NCI-H1436 (cell line): ENCODE measurements around the gene NDUFA13.

Source experiments
- DNase-seq: peaks from one replicate; lab custom pipeline; 2025; lab: John Stamatoyannopoulos, UW

Gene NDUFA13

GRCh38 chr19:19510432-19510831, 5.6 kb upstream of the NDUFA13 start:
- no peak for DNase-seq

- no peak for DNase-seq
Measured at GRCh38 chr19:19513682-19514081, 2.3 kb upstream of the NDUFA13 start.

GRCh38 chr19:19514215-19514657, 1.8 kb upstream of the NDUFA13 start:
- no peak for DNase-seq

GRCh38 chr19:19514881-19515641, 964 bp upstream of the NDUFA13 start, which contains the start of gene TSSK6:
Gene TSSK6 (minus strand): TSS chr19:19515548. CDS start chr19:19515427, 121 bp downstream.
- DNase-seq, result no peak

GRCh38 chr19:19517235-19517619, 1.2 kb downstream of the NDUFA13 start:
- DNase-seq, result no peak

- DNase-seq, result no peak
Measured at GRCh38 chr19:19520989-19521388, 5.0 kb downstream of the NDUFA13 start.

- DNase-seq, result no peak
Measured at GRCh38 chr19:19523177-19523576, 7.2 kb downstream of the NDUFA13 start.

- DNase-seq, result no peak
Measured at GRCh38 chr19:19524053-19524452, 8.0 kb downstream of the NDUFA13 start.

- DNase-seq, result no peak
Measured at GRCh38 chr19:19525611-19526380, 9.8 kb downstream of the NDUFA13 start.

- no peak for DNase-seq
Measured at GRCh38 chr19:19526581-19527370, 10.8 kb downstream of the NDUFA13 start.

GRCh38 chr19:19527371-19527656, 11.3 kb downstream of the NDUFA13 start:
- DNase-seq, result no peak

GRCh38 chr19:19527674-19528625, 11.9 kb downstream of the NDUFA13 start:
- no peak for DNase-seq

GRCh38 chr19:19528721-19529490, 12.9 kb downstream of the NDUFA13 start, which contains the start of gene YJEFN3:
Gene YJEFN3 (plus strand): TSS chr19:19528911. CDS start chr19:19528933, 22 bp downstream.
- no peak for DNase-seq

GRCh38 chr19:19529783-19530422, 13.9 kb downstream of the NDUFA13 start:
- no peak for DNase-seq

- no peak for DNase-seq
Measured at GRCh38 chr19:19530423-19530804, 14.4 kb downstream of the NDUFA13 start.

- no peak for DNase-seq
Measured at GRCh38 chr19:19530889-19531288, 14.9 kb downstream of the NDUFA13 start.

GRCh38 chr19:19531951-19532805, 16.2 kb downstream of the NDUFA13 start:
- peak; percentile 70 for DNase-seq

- DNase-seq, result no peak
Measured at GRCh38 chr19:19532806-19533701, 17.0 kb downstream of the NDUFA13 start.
